Neuronal stem cell (in vitro differentiated cells): ENCODE measurements around the gene RAB26.
"Not testable (repeated sequence)": the region's sequence is repeated elsewhere in the genome, so short reads cannot be mapped to it uniquely, and the experiment has no call there.

Source experiments
- DNase-seq: peaks from one replicate; pipeline ENCODE4 v3.0.0-alpha.2; 2013; ENCODE audit warnings: low spot score
- H2AFZ ChIP-seq: one replicate; pipeline ENCODE4 v1.6.1; 2013; ENCODE audit warnings: mild to moderate bottlenecking, low read length, inconsistent platforms
- H2AK5ac ChIP-seq: 2 replicates; pipeline ENCODE4 v1.6.1; 2013; ENCODE audit warnings: low read depth, mild to moderate bottlenecking, inconsistent platforms, low read length, moderate library complexity, mixed read lengths
- H2BK120ac ChIP-seq: 2 replicates; pipeline ENCODE4 v1.6.1; 2013; ENCODE audit warnings: low read depth, mild to moderate bottlenecking, inconsistent platforms, low read length, moderate library complexity, mixed read lengths
- H2BK12ac ChIP-seq: one replicate; pipeline ENCODE4 v1.6.1; 2013; ENCODE audit warnings: low read length, inconsistent platforms
- H2BK15ac ChIP-seq: 2 replicates; pipeline ENCODE4 v1.6.1; 2013; ENCODE audit warnings: mild to moderate bottlenecking, low read length, inconsistent platforms, mixed read lengths
- H2BK5ac ChIP-seq: one replicate; pipeline ENCODE4 v1.6.1; 2013; ENCODE audit warnings: inconsistent platforms, mild to moderate bottlenecking, low read length, moderate library complexity
- H3K14ac ChIP-seq: one replicate; pipeline ENCODE4 v1.6.1; 2013; ENCODE audit warnings: low read length, inconsistent platforms
- H3K18ac ChIP-seq: 2 replicates; pipeline ENCODE4 v1.6.1; 2013; ENCODE audit warnings: low read length, inconsistent platforms
- H3K23ac ChIP-seq: 2 replicates; pipeline ENCODE4 v1.6.1; 2013; ENCODE audit warnings: low read depth, mild to moderate bottlenecking, mixed read lengths, low read length, inconsistent platforms; ENCODE audit not compliant: poor library complexity
- H3K27ac ChIP-seq: replicated peaks from 3 replicates; pipeline ENCODE4 v1.5.1; 2013; ENCODE audit warnings: low read length, inconsistent platforms
- H3K27me3 ChIP-seq, 3 experiments: 2 replicates each; pipeline ENCODE4 v1.6.1; 2013; ENCODE audit warnings: low read length in 3 of 3, mild to moderate bottlenecking in 2 of 3, inconsistent platforms in 1 of 3, low read depth in 1 of 3, mixed read lengths in 1 of 3, moderate library complexity in 1 of 3; ENCODE audit not compliant: control insufficient read depth in 3 of 3, insufficient read depth in 3 of 3
- H3K36me3 ChIP-seq, 2 donors: replicated peaks in 1 of 2; 2 replicates each; pipeline ENCODE4 v1.6.1; 2013; ENCODE audit warnings: low read length in 2 of 2; ENCODE audit not compliant: control insufficient read depth in 2 of 2, insufficient read depth in 2 of 2
- H3K4ac ChIP-seq: 2 replicates; pipeline ENCODE4 v1.6.1; 2013; ENCODE audit warnings: inconsistent platforms, mild to moderate bottlenecking, low read length, moderate library complexity
- H3K4me1 ChIP-seq, 2 donors: 1 replicate in 1 of 2; 2 replicates in 1 of 2; pipeline ENCODE4 v1.6.1; 2013; ENCODE audit warnings: low read length in 2 of 2, low read depth in 1 of 2; ENCODE audit not compliant: control insufficient read depth in 2 of 2, insufficient read depth in 1 of 2
- H3K4me2 ChIP-seq: one replicate; pipeline ENCODE4 v1.6.1; 2013; ENCODE audit warnings: mild to moderate bottlenecking, low read length, inconsistent platforms; ENCODE audit not compliant: insufficient read depth, poor library complexity, severe bottlenecking
- H3K4me3 ChIP-seq, 2 donors: 2 replicates each; pipeline ENCODE4 v1.5.1; 2013; ENCODE audit warnings: low read length in 2 of 2, mild to moderate bottlenecking in 2 of 2, inconsistent platforms in 1 of 2, moderate library complexity in 1 of 2
- H3K79me1 ChIP-seq: one replicate; pipeline ENCODE4 v1.6.1; 2013; ENCODE audit warnings: low read depth, mild to moderate bottlenecking, inconsistent platforms, low read length, moderate library complexity
- H3K9ac ChIP-seq: one replicate; pipeline ENCODE4 v1.6.1; 2013; ENCODE audit warnings: mild to moderate bottlenecking, low read depth, low read length, inconsistent platforms; ENCODE audit not compliant: poor library complexity
- H3K9me3 ChIP-seq, 2 donors: replicated peaks in 1 of 2; 2 replicates each; pipeline versions ENCODE3 to v1.6.1; 2013; ENCODE audit warnings: low read length in 2 of 2, mild to moderate bottlenecking in 2 of 2, inconsistent platforms in 1 of 2, low read depth in 1 of 2, mixed read lengths in 1 of 2, moderate library complexity in 1 of 2; ENCODE audit not compliant: control insufficient read depth in 2 of 2, insufficient read depth in 1 of 2
- H4K8ac ChIP-seq: one replicate; pipeline ENCODE4 v1.6.1; 2013; ENCODE audit warnings: low read depth, mild to moderate bottlenecking, inconsistent platforms, low read length, moderate library complexity
- H4K91ac ChIP-seq: one replicate; pipeline ENCODE4 v1.6.1; 2013; ENCODE audit warnings: low read length, low read depth, mild to moderate bottlenecking, inconsistent platforms; ENCODE audit not compliant: poor library complexity
- WGBS, 2 donors: extraction: QIAGEN DNeasy Blood & Tissue Kit; methylation state at CpG; one replicate each; pipeline ENCODE4 v1.1.7; 2013; ENCODE audit warnings: missing lambda C conversion rate in 2 of 2, mixed read lengths in 1 of 2; ENCODE audit not compliant: insufficient read length in 2 of 2, insufficient replicate concordance in 1 of 2; ENCODE audit errors: extremely low coverage in 2 of 2; 5-methylcytosine and 5-hydroxymethylcytosine counted together

RAB26 gene

GRCh38 chr16:2127630-2128280 lies 20.7 kb upstream of the RAB26 start:
- H3K27me3 ChIP-seq, H3K9me3 ChIP-seq, H2BK120ac ChIP-seq, H3K27ac ChIP-seq, H3K79me1 ChIP-seq, H3K36me3 ChIP-seq, H2AK5ac ChIP-seq, H2BK12ac ChIP-seq, H4K91ac ChIP-seq, H3K23ac ChIP-seq, H2BK5ac ChIP-seq, H2BK15ac ChIP-seq, H2AFZ ChIP-seq, H4K8ac ChIP-seq, H3K4me2 ChIP-seq, H3K4ac ChIP-seq, H3K18ac ChIP-seq, H3K4me3 ChIP-seq, H3K14ac ChIP-seq, H3K9ac ChIP-seq, DNase-seq: not testable (repeated sequence)
- WGBS, 2 donors = no CpG with 5 or more reads among the region's 3 CpGs
- H3K4me1 ChIP-seq = peaks cover 7 to 17% of the 10 kb centered on the region in 2 donors

- not testable (repeated sequence) for H2BK5ac ChIP-seq, DNase-seq, H2BK15ac ChIP-seq, H3K4me2 ChIP-seq, H2AK5ac ChIP-seq, H3K79me1 ChIP-seq, H4K91ac ChIP-seq, H3K27ac ChIP-seq, H3K18ac ChIP-seq, H3K9me3 ChIP-seq, H3K4me3 ChIP-seq, H3K9ac ChIP-seq, H3K27me3 ChIP-seq, H2BK120ac ChIP-seq, H3K23ac ChIP-seq, H2BK12ac ChIP-seq, H2AFZ ChIP-seq, H4K8ac ChIP-seq, H3K14ac ChIP-seq, H3K36me3 ChIP-seq, H3K4ac ChIP-seq
- H3K4me1 ChIP-seq = peaks cover 7 to 16% of the 10 kb centered on the region in 2 donors
- WGBS, 2 donors = no CpG with 5 or more reads among the region's 11 CpGs
Observed at GRCh38 chr16:2129251-2129650, 19.2 kb upstream of the RAB26 start.

- H2BK15ac ChIP-seq, H3K4me2 ChIP-seq, H3K14ac ChIP-seq, H2BK5ac ChIP-seq, H3K4ac ChIP-seq, H4K91ac ChIP-seq, H3K27ac ChIP-seq, H3K18ac ChIP-seq, H2AK5ac ChIP-seq, H3K23ac ChIP-seq, H3K36me3 ChIP-seq, H3K27me3 ChIP-seq, H2AFZ ChIP-seq, H2BK12ac ChIP-seq, DNase-seq, H3K9me3 ChIP-seq, H3K4me3 ChIP-seq, H4K8ac ChIP-seq, H3K9ac ChIP-seq, H2BK120ac ChIP-seq, H3K79me1 ChIP-seq: not testable (repeated sequence)
- no CpG with 5 or more reads among the region's 22 CpGs for WGBS, 2 donors
- peaks cover 7 to 13% of the 10 kb centered on the region in 2 donors for H3K4me1 ChIP-seq
Observed at GRCh38 chr16:2129890-2130447, 18.5 kb upstream of the RAB26 start.

DNA sequence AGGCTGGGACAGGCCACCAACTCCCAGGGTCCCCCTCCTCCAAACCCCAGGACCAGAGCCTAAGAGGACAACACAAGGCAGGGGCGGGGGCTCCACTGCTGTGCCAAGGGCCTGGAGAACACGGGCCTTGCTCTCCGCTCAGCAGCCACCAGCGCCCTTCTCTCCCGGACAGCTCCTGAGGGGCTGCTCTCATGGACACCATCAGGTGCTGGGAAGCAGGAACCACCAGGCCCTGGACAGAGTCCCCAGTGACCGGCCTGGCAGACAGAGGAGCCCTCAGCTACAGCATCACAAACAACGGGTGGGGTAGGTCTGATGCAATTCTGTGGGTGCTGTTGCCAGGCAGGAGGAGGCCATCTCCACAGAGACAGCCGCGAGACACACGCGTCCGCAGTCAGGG lies 14.6 kb upstream of the RAB26 start:
- not testable (repeated sequence) for H3K18ac ChIP-seq, H3K14ac ChIP-seq, H3K23ac ChIP-seq, H2BK5ac ChIP-seq, H3K4me1 ChIP-seq, H2BK15ac ChIP-seq, H3K9ac ChIP-seq, H4K8ac ChIP-seq, H2BK120ac ChIP-seq, H4K91ac ChIP-seq, H3K79me1 ChIP-seq, H3K9me3 ChIP-seq, H3K27ac ChIP-seq, H2BK12ac ChIP-seq, H3K4ac ChIP-seq, H2AK5ac ChIP-seq, H3K36me3 ChIP-seq, H2AFZ ChIP-seq, H3K27me3 ChIP-seq, H3K4me3 ChIP-seq, H3K4me2 ChIP-seq, DNase-seq
- no CpG with 5 or more reads among the region's 12 CpGs for WGBS, 2 donors
